Nucleus accumbens (tissue), 56 donors: Measurements from ENCODE around the gene PIPOX.
A peak's percentile ranks its signal among the peaks of the same experiment; 100 is the strongest.

ENCODE experiments used
- DNase-seq, 56 donors: peaks; one replicate each; lab custom pipeline; 2025; lab: John Stamatoyannopoulos, UW

Gene PIPOX, protein sequence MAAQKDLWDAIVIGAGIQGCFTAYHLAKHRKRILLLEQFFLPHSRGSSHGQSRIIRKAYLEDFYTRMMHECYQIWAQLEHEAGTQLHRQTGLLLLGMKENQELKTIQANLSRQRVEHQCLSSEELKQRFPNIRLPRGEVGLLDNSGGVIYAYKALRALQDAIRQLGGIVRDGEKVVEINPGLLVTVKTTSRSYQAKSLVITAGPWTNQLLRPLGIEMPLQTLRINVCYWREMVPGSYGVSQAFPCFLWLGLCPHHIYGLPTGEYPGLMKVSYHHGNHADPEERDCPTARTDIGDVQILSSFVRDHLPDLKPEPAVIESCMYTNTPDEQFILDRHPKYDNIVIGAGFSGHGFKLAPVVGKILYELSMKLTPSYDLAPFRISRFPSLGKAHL

DNA sequence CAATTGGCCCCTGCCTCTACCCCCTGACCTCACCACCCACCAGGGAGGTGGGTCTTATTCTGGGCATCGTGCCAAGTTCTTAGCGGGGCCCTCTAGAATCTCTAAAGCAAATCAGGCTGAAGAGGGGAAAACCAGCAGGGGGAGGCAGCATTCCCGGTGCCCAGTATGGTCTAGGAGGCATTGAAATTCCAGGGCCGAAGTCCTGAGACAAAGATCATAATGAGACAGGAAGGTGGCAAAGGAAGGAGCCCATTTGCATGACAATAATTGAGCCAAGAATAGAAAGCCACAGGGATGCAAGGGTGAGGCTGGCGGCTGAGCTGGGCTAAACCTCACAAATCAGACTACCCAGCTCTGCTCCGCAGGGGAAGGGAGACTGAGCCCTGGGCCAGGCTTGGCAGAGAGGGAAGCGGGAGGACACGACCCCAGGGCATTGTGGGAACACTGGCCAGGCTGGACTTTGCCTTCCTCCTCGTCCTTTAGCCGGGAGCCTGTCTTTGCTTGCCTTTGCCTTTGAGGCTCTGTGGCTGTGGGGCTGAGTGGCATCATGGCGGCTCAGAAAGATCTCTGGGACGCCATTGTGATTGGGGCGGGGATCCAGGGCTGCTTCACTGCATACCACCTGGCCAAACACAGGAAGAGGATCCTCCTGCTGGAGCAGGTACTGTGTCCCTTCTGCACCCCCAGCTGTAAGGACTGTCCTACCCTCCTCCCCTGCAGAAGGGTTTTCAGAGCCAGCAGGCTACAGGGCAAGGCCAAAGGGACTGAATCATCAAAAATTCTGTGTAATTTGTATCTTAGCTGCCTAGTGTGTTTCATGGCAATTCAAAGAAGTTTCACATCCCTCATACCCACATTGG is at the start of gene PIPOX:
PIPOX (plus strand) TSS at position 463 of the 860 bp plus-strand sequence; CDS start at position 548, 85 bp downstream.
- peak in 42 of 56 donors; percentile 11 to 81 (median 53) for DNase-seq

DNA sequence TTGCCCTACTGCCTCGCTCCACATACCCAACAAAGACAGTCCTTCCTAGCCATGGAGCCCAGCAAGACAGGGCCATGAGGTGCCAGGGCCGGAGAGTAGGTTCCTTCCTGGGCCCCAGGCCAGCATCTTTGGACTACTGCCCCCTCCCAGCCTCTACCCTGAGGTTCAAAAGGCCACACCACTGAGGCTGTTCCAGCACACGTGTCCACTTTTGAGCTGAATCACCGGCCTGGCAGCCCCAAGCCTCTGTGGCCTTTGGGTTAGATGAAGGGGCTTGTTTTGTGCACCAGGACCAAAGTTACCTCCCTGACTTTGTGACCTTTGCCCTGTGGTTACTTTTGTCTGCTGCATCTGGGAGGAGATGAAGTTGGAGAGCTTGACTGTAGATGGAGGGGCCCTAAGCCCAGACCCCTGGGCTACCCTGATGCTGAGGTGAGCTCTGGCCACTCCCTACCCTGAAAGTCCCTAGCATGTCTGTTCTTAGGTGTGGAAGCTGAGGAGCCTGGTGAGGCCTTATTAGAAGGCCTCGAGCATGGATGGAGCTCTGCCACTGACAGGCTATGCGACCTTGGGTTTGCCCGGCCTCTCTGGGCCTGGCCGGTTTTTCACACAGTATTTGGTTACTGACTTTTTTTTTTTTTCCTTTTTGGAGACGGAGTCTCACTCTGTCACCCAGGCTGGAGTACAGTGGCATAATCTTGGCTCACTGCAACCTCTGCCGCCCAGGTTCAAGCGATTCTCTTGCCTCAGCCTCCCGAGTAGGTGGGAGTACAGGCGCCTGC is 49.1 kb upstream of the PIPOX start:
- no peak for DNase-seq

DNA sequence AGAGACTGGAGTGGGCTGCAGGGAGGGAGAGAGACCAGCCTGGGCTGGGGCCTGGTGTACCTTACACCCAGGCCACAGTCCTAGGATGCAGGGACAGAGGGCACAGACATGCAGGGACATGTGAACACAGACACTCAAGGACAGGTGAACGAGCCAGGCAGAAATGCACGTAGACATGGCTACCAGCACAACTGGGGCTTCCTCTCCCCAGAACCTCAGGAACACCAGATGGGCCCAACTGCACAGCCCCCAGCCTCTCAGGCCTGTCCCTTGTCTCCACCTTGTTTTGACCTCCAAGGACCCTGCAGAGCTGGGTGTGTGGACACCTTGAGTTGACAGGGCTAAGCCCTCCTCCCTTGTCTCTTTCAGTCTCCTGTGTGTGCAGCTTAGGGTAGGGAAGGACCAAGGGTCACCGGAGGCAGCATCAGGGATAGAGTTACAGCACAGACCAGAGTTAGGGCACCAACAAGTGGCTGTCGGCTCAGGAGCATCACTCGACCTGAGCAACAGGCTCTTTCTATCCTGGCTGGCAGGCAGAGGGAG is 46.3 kb upstream of the PIPOX start:
- DNase-seq: no peak

DNA sequence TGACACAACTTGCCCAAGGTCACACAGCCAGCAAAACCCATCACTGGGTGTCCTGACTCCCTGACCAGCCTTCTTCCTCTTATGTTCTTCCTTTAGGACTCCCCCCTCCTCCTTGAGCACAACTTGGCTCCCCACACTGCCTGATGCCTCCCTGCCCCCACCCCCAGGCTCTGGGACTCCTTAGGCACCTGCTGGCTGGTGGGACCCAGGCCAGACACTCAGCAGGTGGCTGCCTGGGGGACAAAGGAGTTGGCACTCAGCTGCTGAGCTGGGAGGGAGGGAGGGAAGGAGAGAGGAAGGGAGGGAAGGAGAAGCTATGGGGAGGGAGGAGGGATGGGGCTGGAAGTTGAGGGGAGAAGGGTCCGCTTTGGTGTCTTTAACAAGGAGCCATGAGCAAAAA is 45.1 kb upstream of the PIPOX start:
- no peak for DNase-seq

DNA sequence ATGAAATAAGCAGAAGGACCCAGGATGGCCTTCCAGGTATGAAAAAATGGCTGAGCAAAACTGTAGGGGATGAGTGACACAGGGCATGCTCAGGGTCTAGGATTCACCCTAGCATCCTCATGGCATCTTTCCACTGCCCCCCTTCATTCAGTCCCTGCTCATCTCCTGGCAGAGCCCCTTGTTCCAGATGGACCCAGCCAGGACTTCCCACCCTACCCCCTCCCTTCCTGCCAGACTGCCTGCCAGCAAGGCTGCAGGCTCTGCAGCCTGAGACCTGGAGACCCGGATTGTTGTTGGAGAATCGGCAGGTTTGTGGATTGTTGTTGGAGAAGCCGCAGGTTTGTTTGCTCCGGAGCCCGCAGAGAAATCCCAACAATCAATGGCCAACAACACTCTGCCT is 43.7 kb upstream of the PIPOX start:
- no peak for DNase-seq

DNA sequence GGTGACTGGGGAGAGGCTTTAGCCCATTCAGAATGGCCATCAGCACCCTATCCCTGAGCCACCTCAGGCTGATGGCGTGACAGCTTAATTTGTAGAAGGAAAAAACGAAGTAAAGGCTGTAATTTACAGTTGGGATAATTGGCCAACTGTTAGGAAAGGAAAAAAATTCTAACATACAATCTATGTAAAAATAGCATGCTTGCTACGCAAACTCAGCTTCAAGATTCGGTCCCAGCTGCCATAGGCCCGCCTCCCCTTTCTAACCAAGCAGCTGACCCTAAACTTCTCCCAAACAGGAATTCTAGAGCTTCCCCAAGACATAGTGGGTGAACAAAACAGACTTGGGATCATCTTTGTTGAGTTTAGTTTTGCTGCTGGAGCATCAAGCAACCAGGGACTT is 42.0 kb upstream of the PIPOX start:
- DNase-seq: no peak

DNA sequence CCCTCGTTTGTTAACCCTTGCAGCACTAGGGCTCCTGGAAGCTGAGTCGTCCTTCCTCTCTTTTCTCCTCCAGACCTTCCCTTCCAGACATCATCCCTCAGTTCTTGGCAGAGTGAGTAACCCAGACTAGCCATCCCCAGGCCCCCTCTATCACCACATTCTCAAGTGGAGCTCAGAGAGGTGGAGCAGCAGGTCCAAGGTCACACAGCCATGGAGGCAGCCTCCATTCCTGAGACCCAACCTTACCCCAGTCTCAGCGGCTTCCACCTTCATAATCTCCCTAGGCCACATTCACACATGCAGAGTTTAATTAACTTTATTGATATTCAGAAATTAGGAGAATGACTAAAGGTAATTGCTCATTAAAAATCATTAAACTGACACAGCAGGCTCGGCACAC is 40.1 kb upstream of the PIPOX start:
- DNase-seq: no peak

DNA sequence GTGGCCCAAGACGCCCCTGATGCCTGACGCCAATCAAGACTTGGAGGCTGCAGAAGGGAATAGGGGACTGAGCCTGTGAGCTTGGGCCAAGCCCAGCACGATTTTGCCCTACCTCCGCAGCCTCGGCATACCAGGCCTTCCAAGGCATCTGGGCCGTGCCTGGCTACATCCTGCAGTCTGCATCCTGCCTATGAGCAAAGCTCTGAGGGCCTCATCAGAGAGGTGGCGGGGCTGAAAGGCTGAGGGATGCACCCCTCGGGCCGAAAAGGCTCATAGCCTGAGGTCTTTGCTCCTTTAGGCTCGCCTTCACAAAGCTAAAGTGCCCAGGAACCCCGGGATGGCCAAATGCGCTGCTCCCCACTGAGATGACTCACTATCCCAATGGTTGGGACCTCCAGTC is 39.7 kb upstream of the PIPOX start:
- peak in 1 of 56 donors; percentile 12 for DNase-seq

DNA sequence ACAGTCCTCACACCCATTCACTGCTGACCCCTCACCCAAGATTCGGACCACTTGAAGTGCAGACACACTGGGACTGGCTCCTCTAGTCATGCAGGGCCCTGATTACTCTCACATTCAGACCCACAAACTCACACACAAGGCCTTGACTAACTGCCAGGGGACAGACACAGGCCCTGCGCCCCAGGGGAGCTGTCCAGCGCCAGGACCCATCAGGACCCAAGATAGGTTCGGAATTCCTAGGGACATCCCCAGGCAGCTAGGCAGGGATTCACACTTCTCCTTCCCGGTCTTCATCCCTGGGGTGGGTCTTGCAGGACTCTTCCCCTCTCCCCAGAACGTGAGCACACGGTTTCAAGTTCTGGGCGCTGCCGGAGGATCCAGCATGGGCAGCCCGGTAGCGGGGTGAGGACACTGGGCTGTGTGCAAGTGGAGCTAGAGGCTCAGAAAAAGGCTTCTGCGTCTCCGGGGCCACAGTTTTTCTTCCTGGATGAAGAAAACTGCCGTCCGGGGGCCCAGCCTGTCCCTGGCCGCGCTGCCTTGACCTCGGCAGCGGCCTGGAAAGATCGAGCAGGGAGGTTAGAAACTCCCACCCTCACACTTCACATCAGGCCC is 38.8 kb upstream of the PIPOX start:
- DNase-seq: peak in 13 of 56 donors; percentile 4 to 39 (median 18)

DNA sequence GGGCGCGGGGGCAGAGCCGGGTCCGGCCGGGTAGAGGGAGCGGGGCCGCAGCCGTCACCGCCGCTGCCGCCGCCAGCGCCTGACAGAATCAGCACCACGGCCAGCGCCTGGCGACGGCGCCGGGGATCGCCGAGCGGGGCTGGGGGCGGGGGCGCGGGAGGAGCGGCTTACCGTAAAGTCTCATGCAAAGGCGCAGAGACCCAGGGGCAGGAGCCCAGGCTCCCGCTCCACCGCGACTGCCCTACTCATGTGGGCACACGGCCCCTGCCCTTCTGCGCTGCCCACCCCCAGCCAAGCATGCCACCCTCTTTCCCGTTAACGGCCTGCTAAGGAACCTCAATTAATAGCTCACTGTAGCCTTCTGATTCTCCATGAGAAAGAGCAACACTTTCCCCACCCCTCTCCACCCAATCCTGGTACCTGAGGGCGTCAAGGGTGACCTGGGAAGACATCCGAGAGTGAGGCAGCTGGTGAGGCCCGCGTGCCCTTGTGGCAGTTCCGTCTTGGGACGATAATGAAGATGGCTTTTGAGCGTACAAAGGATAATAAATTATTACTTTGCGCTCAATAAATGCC is 36.9 kb upstream of the PIPOX start, which contains the start of gene SEZ6:
SEZ6 (minus strand) TSS at position 98 of the 576 bp plus-strand sequence. CDS start 164 bp downstream, outside the sequence.
- DNase-seq: peak in 54 of 56 donors; percentile 24 to 89 (median 71)

DNA sequence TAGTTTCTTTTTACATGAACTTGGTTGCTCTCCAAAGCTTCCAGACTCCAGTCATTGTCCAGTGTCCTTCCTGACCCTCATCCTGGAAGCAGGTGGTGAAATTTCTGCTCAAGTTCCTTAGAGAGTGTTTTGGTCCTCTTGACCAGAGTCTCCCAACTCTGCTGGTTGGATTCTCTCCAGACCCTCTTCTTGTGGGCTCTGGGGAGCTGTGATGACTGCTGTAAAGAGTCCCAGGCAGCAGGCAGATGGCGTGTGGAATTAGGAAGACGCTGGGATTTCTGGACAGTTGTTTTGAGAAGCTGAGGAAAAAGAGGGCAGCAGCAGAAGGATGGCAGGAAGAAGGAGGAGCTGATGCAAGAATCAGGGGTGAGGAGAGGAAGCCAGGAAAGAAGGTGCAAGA is 35.5 kb upstream of the PIPOX start:
- DNase-seq: no peak

DNA sequence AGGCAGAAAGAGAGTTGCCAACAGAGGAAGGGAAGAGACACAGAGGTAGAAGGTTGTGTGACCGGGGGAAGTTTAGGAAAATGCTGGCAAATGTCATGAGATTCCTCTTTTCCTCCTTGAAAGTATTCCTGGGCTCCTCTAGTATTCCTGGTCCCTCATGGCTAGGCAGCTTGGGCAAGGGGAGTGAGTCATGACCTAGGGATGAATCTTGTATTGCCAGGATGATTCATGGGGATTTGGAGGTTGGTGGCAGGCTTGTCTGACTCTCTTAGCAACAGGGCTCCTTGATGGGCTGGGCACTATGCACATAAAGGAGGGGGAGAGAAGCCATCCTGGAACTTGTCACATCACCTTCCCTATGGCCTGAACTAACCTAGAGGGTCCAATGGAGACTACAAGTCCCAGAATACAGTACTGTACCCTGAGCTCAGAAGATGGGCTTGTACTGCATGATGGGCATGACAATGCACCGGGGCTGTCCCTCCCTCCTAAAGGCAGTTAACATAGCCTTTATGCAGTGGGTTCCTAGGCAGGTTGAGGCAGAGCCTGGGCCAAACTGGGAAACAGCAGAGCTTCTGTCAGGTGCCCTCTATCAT is 35.0 kb upstream of the PIPOX start:
- DNase-seq: peak in 2 of 56 donors; percentile 15 to 32

DNA sequence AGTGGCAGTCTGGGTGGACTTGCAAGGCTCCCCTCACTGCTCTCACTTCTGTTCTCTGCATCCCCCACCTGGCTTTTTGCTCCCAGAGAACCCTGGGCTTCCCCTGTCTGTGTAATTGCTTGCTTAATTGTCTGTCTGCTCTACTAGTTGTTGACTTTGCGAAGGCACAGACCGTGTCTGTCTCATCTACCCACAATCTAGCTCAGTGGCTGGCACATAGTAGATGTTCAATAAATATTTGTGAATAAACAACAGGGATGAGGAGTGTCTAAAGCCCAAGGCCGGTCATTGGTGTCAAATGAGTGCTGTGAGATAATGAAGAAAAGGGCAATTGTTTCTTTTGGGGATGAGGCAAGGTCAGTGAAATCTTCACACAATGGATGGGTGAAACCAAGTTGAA is 34.4 kb upstream of the PIPOX start:
- no peak for DNase-seq

DNA sequence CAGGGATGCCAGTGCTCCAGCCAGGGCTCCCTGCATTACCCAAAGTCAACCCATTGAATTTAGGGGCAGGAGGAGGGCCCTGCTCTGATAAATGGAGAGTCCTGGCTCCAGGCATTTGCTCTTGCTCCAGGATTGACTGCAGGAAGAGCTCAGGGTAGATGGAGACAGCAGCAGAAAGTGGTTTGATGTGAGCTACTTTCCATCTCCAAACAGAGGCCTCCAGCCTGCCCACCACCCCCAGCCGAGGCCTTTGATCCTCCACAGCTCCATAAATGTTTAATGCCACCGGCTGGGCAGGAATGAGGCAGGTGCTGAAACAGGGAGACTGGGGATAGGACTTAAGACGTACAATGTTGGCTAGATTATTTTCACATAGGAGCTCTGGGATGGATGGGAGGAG is 32.8 kb upstream of the PIPOX start:
- no peak for DNase-seq

DNA sequence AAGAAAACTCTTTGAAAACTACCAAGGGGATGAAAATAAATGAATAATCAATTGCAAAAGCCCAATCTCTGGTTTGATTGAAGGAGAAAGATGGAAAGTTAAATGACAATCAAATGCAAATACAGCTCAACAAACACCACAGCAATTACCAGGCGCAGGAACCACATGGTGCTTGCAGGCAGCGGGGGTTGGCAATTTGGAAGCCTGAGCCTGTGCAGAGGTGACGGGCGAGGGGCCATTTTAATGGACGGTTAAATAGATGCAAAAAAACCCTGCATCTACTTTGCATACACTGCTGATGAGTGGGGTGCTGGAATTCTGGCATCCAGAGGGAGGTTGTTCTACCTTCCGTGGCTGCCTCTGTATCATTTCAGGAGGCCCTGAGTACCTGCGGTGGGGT is 32.4 kb upstream of the PIPOX start:
- no peak for DNase-seq

DNA sequence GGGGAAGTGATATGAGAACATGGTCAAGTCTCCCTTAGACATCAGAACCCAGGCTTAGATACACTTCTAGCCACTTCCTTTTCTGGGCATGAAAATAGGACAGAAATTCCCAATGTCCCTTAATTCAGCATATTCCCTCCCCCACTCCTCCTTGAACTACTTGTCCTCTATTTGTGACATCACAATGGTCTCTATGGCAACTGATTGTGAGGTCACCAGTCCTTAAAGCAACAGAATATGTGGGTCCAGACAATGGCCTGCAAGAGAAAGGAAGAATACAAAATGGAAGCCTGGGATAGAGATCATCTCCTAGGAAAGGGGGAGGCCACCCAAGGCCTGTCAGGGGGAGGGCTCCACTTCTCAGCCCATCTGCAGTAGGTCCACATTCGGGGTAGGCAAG is 30.4 kb upstream of the PIPOX start:
- no peak for DNase-seq

DNA sequence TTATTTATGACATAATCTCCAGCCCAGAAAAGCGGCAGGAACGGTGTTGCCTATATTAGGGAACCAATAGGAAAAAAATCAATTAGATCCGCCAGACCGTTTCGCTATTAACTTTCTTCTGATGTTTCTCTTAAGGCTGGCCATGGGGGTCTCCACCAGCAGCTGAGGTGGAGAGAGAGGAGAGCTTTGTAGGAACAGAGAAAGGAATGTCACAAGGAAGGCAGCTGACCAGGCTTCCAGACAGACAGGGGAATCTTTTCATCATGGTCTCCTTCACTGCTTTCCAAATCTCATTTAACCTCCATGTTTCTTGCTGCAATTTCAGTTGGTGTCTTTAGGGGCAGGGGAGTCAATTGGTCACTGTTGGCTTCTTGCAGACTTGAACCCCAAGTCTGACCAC is 28.2 kb upstream of the PIPOX start:
- no peak for DNase-seq

DNA sequence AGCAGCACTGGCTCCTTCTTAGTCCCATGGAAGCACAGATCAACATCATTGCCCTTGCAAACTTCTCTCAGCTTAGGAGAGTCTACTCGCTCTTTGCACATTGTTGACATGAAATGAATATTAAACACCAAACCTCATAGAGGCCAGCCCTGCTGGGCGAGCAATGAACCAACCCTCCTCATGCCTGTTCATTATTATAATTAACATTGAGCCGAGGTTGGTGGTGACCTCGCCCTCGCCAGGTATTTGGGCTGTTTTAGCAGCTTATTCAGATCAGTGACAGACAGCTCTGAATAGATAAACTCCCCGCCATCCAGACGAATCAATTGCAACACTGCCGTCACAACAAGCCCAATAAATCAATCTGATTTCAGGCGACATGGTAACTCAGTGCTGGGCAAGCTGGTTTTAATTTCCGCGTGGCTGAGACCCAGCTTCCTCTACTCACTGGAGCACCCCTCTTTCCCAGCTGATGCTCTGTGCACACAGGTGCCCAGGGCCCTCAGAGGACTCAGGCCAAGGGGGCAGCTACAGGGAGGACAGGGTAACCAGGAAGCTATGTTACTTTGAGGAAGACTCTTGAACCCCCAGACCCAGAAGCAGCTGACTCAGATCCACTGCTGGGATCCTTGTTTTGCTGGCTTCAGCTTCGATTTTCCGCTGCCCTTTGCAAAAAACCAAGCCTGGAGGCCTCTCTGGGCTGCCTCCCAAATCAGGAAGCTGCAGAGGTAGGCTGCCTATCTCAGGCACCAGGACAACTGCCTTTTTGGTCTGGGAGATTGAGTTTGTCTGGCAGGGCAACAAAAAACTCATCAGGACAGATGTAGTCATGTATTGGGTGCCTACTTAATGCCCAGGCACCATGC is 26.4 kb upstream of the PIPOX start:
- no peak for DNase-seq
